GM18868 (cell line): Measurements from ENCODE around the gene MTFMT.
"Not testable (repeated sequence)": the region's sequence is repeated elsewhere in the genome, so short reads cannot be mapped to it uniquely, and the experiment has no call there.

Experiments used
- ATAC-seq: cut with Tn5 transposase; IDR thresholded peaks from one replicate; pipeline ENCODE4 v1.9.1; 2021; ENCODE audit warnings: mild to moderate bottlenecking, moderate library complexity; ENCODE audit not compliant: unreplicated experiment

MTFMT gene

DNA sequence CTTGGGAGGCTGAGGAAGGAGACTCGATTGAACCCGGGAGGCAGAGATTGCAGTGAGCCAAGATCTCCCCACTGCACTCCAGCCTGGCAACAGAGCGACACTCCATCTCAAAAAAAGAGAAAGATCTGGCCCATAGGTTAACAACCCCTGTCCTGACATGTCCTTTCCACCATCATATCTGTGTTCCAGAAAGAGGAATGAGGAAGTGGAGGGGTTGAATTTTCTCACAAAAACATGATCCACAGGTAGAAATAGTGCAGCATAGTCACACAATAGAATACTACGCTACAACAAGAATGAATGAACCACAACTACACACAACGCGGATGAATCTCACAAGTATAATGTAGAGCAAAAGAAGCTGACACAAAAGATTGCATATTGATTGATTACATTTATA, 11.0 kb upstream of the MTFMT start:
- ATAC-seq = no peak

DNA sequence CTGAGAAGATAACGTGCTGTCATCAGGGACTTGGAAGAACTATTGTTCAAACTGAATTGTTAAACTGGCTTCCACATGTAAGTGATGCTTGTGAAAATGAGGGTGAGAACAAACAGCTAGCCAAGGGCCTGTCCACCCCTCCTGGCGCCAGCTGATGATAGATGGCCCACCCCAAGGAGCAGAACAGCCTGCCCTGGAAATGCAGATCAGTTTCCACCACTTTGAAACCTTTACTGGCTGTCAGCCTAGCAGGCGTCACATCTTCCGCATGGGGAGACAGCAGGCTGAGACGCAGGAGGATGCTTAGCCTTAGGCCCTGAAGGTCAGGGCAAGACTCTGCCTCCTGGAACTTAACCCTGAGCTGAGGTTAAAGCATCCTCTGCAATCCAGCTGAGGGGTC, 9.4 kb upstream of the MTFMT start:
- no peak for ATAC-seq

DNA sequence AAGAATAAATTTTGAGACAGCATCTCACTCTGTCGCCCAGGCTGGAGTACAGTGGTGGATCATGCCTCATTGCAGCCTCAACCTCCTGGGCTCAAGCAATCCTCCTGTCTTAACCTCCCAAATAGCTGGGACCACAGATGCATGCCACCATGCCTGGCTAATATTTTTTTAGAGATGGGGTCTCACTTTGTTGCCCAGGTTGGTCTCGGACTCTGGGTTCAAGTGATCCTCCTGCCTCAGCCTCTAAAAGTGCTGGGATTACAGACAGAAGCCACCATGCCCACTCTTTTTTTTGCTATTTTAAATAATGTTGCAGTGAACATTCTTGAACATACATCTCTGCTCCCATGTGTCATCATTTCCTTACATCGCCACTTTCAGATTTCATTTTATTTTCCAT, 9.0 kb upstream of the MTFMT start:
- ATAC-seq = no peak

DNA sequence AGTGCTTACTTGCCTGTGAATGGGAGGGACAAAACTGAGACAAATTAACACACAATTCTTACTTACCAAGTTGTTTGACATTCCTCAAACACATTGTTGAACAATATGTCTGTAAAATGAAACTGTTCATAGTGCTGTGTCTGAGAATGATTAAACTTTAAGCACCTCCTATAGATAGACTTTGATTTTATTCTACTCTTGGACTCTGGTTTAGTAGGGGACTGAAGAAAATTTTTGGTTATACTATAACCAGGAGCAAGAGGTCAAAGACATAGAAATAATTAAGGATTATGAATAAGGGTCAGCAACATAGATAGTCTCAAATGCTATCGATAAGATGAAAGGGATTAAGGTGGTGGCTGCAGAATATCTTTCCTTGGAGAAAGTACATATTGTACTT, 7.9 kb upstream of the MTFMT start:
- ATAC-seq = no peak

DNA sequence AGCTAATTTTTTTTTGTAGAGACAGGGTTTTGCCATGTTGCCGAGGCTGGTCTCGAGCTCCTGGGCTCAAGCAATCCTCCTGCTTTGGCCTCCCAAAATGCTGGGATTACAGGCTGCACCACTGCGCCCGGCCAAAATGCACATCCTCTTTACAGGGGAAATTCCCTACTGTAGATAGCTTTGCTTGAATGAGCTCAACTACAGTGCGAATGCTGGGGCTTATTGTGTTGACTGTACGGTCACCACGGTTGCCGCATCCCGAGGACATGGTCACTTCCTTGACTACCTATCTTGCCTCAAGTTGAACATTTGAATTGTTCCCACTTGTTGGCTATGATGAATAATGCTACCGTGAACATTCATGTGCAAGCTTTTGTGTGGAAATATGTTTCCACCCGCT, 5.3 kb upstream of the MTFMT start:
- no peak for ATAC-seq

DNA sequence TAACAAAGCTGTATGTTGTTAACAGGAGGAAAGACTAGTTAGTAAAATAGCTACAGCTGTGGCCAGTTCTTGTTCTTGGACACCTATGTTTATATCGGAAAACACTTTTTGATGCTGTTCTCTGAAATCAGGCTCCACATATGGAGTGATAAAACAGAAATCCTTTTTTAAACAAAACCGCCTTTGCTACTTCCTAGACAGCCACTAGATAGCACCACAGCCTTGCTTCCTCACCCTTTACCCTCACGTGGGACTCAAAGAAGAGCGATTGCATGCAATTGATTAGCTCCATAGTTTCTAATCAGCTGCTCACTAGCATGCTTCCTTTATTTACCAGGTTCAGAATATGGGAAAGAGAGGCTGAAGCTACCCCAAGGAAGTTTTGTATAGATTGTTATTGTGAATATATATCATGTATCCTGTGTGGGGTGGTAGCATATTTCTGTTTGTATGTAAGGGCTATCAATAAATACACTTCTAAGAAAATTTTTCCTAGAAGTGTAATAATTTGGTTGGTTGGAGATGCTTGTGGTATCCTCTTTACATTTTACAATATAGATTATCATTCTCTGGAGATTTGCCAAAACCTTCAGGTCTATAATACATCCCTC, 4.3 kb upstream of the MTFMT start:
- no peak for ATAC-seq

DNA sequence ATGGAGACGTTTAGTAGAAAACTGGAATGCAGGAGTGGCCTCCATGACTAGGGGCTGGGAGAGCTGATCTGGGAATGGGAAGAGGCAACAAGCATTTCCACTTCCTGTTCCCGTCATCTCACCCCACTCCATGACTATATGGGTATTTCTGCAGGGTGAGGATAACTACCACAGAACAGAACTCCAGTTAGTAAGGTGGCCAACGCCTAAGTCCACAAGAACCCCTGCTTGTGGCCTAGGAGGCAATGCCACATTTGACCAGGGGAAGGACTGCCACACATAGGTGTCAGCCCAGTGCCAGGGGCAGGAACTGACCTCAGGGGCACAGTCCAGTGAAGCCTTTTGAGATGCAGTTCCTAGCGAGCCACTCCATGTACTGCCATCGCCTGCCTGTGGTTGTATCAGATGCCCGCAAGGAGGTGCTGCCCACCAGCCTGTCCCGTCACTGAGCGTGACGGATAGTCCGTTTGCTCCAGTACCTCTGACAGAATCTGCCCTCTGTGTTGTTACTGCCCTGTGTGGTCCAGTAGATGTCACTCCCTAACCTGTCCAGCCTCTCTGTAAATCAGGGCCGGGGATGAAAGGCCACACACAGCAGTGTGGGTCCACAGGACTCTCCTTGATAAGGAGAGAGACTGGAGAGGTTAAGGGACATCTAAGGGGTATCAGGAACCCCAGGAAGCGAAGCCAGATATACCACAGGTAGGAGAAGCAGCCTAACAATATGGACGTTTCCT, 3.5 kb upstream of the MTFMT start:
- ATAC-seq = no peak

DNA sequence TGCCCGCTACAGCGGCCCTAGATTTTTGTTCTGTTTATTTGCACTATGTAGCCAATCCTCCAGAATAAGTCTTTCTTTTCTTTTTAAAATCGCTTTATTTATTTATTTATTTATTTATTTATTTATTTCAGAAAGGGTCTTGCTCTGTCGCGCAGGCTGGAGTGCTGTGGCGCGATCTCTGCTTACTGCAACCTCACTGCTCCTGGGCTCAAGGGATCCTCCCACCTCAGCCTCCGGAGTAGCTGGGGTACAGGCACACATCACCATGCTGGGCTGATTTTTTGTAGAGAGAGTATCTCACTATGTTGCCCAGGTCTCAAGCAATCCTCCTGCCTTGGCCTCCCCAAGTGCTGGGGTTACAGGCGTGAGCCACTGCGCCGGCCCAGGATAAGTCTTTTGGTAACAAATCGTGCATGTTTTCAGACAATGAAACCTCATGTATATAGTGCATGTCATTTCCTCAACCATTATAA, 333 bp upstream of the MTFMT start:
- no peak for ATAC-seq

DNA sequence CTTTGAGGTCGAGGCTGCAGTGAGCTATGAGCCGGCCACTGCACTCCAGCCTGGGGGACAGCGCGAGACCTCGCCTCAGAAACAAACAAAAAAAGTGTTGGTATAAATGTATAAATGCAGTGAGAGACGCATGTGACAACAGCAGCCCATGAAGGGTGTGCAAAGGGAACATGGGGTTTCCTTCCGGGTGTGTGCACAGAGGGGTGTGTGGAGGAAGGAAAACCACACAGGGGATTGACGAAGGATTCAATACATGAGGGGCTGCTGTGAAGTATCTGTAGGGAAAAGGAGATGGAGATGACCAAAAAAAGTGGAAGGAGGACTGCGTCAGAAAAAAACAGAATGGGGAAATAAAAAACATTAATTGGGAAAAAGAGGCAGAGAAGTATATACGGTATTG, 1.1 kb downstream of the MTFMT start:
- ATAC-seq = no peak

DNA sequence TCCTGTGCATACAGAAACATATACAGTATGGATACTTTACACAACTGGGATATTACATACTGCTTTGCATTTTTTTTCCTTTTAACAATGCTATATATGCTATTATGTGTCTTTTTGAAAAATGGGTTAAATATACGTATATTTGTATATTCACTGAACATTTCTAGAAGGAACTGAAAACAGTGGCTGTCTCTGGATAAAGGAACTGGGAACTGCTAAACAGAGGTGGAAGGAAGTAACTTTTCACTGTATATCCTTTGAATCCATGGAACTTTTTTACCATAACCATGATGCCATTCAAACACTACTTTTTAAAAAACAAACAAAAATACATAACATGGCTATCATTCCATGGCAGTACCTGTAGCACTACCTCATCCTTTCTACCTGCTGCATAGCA, 1.8 kb downstream of the MTFMT start:
- ATAC-seq = no peak

DNA sequence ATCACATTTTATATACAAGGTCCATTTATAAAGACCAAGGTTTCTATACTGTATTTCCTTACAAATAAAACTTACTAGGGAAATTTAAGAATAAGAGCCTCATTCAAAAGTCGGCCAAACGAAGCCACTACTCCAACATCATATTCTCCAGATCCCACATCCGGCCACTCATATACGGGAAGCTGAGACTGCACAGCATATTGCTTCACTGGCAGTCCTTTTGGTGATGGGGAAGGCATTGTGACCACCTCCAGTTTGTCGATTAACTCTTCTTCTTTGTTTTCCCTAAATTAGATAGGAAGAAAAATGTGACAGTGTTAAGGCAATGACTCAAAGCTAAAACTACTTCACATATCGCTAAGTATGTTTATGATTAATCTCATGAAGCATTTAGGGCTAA, 2.7 kb downstream of the MTFMT start:
- ATAC-seq = no peak

DNA sequence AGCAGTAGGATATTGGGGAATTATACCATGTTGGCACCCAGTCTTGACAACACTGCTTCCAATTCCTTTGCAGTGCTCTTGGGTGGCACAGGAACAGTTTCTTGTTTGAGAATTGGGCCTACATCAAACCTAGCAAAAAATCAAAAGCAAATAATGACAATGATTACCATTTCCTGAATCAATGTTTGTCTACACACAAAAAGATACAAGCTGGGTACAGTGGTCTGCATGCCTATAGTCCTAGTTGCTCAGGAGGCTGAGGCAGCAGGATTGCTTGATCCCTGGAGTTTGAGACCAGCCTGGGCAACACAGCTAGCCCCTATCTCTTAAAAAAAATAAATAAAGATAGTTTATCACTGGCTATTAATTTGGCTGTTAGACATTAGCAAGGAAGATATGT, 8.0 kb downstream of the MTFMT start:
- no peak for ATAC-seq

DNA sequence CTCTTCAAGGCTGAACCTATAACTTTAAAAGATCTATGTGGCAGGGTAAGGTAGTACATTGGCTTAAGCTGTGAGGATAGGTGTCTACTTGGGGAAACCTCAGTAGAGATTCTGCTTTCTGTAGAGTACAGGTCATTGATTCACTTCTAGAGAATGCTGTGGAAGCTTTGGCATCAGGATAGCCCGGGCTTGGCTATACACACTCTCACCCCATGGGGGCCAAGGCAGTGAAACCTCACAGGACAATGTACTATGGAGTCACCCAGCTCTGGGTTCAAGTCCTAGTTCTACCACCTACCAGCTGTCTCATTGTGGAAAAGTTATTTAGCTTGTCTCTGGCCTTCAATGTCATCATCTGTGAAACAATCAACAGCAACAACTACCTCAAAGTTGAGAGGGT, 9.0 kb downstream of the MTFMT start:
- ATAC-seq = no peak

DNA sequence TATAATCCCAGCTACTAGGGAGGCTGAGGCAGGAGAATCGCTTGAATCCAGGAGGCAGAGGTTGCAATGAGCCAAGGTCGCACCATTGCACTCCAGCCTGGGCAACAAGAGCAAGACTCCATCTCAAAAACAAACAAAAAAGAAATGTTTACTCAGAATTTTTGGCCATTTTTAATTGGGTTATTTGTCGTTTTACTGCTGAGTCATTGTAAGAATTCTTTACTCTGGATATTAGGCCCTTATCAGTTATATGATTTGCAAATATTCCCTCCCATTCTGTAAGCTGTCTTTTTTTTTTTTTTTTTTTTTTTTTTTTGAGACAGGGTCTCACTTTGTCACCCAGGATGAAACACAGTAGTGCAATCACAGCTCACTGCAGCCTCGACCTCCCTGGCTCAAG, 18.2 kb downstream of the MTFMT start:
- ATAC-seq = not testable (repeated sequence)

DNA sequence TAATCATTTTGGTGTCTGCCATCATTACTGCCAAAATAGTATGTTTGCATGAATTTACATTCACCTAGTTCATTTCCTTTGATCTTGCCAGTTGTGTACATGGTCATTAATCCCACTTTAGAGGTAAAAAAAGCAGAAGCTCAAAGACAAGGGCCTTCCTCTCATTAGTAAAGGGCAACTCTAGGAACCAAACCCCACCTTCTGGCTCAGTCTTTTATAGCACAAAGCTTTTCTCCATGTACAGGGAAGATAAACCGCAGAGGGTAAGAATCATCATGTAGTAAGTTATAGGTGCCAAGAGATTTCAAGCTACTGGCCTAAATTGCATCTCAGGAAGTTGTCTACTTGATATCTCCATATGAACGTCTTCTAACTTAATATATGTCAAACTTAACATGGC, 20.5 kb downstream of the MTFMT start:
- no peak for ATAC-seq

DNA sequence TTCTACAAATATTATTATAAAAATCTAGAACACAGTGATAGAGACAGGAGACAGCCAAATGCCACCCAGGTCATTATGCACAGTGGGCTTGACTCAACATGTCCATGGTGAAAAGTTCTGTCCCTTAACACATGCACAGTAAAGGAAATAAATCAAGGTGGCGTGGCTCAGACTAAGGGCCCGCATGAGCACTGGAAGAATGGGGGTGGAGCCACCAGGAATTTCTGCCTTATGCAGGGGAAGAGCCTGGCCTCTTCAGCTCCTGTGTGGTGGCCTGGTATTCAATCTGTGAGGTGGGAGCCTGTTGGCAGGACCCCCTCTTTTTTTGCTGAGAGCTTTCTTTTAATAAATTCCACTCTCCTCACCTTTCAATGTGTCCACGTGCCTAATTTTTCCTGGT, 22.6 kb downstream of the MTFMT start:
- no peak for ATAC-seq

DNA sequence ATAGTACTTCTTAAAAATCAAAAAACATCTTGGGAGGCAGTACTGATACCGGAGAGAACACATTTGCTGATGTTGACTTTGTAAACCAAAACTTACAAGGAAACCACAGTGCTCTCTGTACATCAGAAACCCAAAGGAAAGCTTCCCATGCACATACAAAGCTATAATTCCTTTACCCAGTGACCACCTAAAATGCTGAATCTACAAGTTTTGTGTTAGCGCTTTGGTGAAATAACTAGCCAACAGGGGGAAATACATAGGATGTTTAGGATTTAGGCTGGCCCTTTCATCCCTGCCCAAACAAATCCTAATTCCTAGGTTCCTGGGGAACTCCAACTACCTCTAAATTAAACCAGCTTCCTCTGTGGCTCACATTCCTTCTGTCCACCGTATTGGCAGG, 24.4 kb downstream of the MTFMT start:
- no peak for ATAC-seq

DNA sequence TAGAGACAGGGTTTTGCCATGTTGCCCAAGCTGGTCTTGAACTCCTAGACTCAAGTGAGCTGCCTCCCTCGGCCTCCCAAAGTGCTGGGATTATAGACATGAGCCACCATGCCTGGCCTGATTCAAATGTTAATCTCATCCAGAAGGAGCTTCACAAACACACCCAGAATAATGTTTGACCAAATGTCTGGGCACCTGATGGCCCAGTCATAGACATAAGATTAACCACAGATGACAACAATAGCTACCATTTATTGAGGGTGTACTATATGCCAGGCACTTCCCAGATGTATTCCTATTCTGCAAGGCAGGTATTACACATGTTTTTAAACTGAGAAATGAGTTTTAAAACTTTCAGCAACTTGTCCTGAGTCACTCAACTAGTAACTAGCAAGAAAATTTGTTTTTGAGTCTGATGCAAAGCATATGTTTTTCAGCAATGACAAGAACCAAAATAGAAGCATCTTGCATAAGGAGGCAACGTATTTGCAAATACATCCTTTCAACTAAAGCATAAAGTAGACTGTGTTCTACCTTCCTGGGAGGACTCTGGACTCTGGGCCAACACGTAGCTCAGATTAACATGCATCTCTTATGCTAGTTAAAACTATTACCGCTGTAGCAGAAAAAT, 31.6 kb downstream of the MTFMT start:
- ATAC-seq = no peak

DNA sequence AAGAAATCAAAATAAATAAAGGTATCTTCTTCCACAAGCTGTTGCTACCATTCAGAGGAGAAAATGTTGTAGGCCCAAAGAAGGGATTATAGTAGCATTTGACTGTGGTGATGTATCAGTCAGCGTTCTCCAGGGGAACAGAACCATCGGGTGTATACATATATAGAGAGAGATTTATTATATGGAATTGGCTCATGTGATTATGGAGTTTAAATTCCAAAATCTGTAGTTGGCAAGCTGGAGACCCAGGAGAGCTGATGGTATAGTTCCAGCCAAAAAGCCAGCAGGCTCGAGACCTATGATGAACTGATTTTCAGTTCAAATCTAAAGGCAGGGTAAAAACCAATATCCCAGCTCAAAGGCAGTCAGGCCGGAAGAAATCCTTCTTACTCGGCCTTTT, 32.4 kb downstream of the MTFMT start:
- ATAC-seq = no peak

DNA sequence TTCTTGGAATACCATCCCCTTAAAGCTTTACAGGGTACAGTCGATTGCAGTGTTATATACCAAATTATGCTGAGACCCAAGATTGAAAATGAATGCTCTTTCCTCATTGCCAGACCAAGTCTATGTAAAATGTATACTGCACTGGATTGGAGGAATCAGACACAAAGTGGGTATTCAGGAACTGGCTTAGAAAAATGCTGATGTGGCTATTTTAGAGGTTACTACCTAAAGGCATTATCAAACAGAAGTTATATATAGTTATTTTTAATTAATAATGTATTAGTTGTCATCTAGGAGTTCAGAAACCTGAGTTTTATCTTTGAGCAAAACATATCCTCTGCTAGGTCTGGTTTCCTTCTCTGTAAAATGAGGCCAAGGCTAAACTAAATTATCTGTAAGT, 36.1 kb downstream of the MTFMT start:
- no peak for ATAC-seq

DNA sequence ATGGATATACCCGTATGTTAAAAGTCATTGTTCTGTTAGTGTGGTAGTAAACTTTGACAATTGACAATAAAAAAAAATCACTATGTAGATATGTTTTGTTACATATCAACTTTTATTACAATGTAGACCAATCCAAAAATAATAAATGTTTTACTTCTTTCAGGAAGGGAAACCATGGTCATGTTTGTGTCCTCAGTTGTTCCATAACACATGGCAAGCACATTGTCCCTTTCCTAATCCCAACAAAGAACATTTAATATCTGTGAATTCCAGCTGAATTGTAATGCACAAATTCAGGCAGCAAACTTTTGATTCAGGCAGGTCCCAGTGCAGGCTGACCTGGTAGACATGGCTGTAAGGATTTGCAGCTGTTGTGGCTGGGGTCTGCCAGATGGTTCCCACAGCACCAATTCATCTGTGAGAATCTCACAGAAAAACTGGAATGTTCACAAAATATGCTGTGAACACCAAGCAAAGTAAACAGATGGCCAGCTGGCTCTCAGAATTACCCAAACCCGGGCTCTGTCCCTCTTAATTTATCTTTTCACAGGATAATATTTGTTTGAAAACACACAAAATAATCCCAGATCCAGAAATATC, 37.8 kb downstream of the MTFMT start:
- no peak for ATAC-seq

DNA sequence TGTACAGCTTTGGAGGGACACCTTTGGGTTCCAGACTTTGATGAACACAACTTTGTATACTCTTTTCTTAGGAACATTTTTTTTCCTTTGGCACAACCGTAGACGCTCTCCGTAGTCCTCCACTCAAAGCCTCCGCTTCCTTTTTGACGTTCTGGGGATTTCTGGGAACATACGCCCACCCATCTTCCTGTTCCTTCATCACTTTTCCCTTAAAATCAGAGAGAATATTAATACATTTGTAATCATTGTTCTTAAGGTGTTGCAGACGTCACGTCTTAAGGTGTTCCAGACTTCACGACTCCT, 39.3 kb downstream of the MTFMT start:
- no peak for ATAC-seq
